Measurements from ENCODE around the gene CAPN12.

GRCh38 chr19:38740932-38741331 is 3.3 kb downstream of the CAPN12 start:
- TF ChIP-seq POLR2A (IDR thresholded peaks at IDR 0.05), result no peak
- no peak for TF ChIP-seq CTCF (IDR thresholded peaks at IDR 0.05)
- TF ChIP-seq POLR2AphosphoS5 (IDR thresholded peaks at IDR 0.05), result no peak

All from prostate gland (tissue), 2 donors.